ENCODE data around the gene CHRM5. TPM values are rescaled to one million over a fixed set of nuclear protein-coding genes. Genes with fewer than 3 reads are reported as not detected.

The CHRM5 gene
- total and polyA plus RNA-seq, 9 of the 15 experiments (the other 6 are each of a cell fraction or from before 2014, with no cell fraction given) = not detected

DNA sequence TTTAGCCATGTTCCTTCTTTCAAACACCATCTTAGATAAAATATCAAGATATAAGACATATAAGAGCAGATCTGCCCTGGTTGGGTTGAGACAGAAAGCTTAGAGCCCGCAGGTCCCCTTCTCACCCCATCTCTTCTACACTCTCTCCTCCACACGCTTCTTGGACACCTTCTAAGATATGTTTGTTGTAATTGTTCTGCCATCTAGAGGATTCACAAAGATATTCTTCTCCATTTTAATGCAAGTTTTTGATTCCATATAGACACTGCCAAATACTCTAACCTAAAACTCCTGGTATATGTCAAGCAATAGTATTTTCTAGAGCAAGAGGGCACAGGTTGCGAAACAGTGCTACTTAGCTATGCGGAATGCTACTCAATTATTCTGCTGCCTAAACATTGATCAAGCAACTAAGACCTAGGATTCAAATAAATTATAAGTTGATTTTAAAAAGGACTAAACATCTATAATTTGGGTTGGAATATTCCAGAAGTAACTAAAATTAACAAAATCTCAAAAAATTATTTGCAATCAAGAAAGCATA, 6.8 kb downstream of the CHRM5 start:
- DNase-seq (ENCODE audit: extremely low read depth in 1 of 4, low spot score in 3 of 4) (no peak), ATAC-seq (peak; percentile 43; the same call in 1 of the 3 replicates), FAIRE-seq (no peak)
- Histone ChIP-seq H3K36me3 (ENCODE audit: control insufficient read depth, insufficient read depth, low read length) (no peaks in the 10 kb centered on the region), H3K27me3 (ENCODE audit: control insufficient read depth in 2 of 2, insufficient read depth in 2 of 2, low read length in 2 of 2) (no peaks in the 10 kb centered on the region; a peak in 2 of 5 replicates), H3K27ac (ENCODE audit: extremely low read depth, low read depth, low read length) (no peak overlapping the region), H3K79me2 (ENCODE audit: control insufficient read depth, insufficient read depth, low read length) (no peaks in the 10 kb centered on the region), H3K9me1 (ENCODE audit: control insufficient read depth, insufficient read depth, low read length) (no peaks in the 10 kb centered on the region), H3K4me2 (ENCODE audit: insufficient read depth, low read length) (no peak overlapping the region), H4K20me1 (replicated peaks; ENCODE audit: control insufficient read depth, insufficient read depth, low read length) (no peaks in the 10 kb centered on the region), H2AFZ (ENCODE audit: low read depth, low read length) (no peak overlapping the region), H3K9ac (ENCODE audit: insufficient read depth in 1 of 2, low read depth in 2 of 2, low read length in 2 of 2) (no peak overlapping the region), H3K9me3 (replicated peaks; ENCODE audit: control insufficient read depth, insufficient read depth, low read depth, low read length) (no peaks in the 10 kb centered on the region), H3K4me3 (no peak overlapping the region), H3K4me1 (replicated peaks in 1 of 2; ENCODE audit: control insufficient read depth in 2 of 2, insufficient read depth in 2 of 2, low read length in 2 of 2) (no peaks in the 10 kb centered on the region)
- TF ChIP-seq RAD21 (CRISPR knock-in tag; conservative IDR thresholded peaks at IDR 0.05 in 1 of 2, IDR thresholded peaks at IDR 0.05 in 1 of 2) = peak; percentile 22 to 24; a peak in 2 of 4 replicates
- 0 out of 2 replicates have a peak, but pooled peaks have one; percentile 18 for TF ChIP-seq CEBPB (tag; IDR thresholded peaks at IDR 0.05)
- TF ChIP-seq, protein P1, sequence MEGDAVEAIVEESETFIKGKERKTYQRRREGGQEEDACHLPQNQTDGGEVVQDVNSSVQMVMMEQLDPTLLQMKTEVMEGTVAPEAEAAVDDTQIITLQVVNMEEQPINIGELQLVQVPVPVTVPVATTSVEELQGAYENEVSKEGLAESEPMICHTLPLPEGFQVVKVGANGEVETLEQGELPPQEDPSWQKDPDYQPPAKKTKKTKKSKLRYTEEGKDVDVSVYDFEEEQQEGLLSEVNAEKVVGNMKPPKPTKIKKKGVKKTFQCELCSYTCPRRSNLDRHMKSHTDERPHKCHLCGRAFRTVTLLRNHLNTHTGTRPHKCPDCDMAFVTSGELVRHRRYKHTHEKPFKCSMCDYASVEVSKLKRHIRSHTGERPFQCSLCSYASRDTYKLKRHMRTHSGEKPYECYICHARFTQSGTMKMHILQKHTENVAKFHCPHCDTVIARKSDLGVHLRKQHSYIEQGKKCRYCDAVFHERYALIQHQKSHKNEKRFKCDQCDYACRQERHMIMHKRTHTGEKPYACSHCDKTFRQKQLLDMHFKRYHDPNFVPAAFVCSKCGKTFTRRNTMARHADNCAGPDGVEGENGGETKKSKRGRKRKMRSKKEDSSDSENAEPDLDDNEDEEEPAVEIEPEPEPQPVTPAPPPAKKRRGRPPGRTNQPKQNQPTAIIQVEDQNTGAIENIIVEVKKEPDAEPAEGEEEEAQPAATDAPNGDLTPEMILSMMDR (IDR thresholded peaks at IDR 0.05 in 2 of 3, conservative IDR thresholded peaks at IDR 0.05 in 1 of 3; ENCODE audit: insufficient read depth in 2 of 3, low read depth in 1 of 3, low read length in 3 of 3) = peak in 1 of 3 experiments; percentile 28; a peak in 1 of 6 replicates
- TF ChIP-seq, protein P2, sequence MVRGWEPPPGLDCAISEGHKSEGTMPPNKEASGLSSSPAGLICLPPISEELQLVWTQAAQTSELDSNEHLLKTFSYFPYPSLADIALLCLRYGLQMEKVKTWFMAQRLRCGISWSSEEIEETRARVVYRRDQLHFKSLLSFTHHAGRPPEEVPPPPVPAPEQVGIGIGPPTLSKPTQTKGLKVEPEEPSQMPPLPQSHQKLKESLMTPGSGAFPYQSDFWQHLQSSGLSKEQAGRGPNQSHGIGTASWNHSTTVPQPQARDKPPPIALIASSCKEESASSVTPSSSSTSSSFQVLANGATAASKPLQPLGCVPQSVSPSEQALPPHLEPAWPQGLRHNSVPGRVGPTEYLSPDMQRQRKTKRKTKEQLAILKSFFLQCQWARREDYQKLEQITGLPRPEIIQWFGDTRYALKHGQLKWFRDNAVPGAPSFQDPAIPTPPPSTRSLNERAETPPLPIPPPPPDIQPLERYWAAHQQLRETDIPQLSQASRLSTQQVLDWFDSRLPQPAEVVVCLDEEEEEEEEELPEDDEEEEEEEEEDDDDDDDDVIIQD (CRISPR knock-in tag; IDR thresholded peaks at IDR 0.05) = no peak
- ChIA-PET POLR2A (no interaction called here), CTCF (ENCODE audit: low intra/inter-chr PET ratio) (no interaction called here)
- in situ Hi-C loops (cut with MboI) (no loop called here), intact Hi-C loops (cut with micrococcal nuclease) (no loop called here)
- BruUV-seq (replicated peaks) = no TSS peak
- WGBS (ENCODE audit: insufficient coverage, low coverage, missing lambda C conversion rate) = 32% methylated on average over 4 of the region's 4 CpGs

Measured in K562 (cell line).